ENCODE measurements around the gene ZHX3. TPM values are rescaled to one million over a fixed set of nuclear protein-coding genes. Genes with fewer than 3 reads are reported as not detected.
A peak's percentile ranks its signal among the peaks of the same experiment; 100 is the strongest.

Gene ZHX3
- polyA plus RNA-seq, 2 donors: 6.6 to 9.6 TPM

DNA sequence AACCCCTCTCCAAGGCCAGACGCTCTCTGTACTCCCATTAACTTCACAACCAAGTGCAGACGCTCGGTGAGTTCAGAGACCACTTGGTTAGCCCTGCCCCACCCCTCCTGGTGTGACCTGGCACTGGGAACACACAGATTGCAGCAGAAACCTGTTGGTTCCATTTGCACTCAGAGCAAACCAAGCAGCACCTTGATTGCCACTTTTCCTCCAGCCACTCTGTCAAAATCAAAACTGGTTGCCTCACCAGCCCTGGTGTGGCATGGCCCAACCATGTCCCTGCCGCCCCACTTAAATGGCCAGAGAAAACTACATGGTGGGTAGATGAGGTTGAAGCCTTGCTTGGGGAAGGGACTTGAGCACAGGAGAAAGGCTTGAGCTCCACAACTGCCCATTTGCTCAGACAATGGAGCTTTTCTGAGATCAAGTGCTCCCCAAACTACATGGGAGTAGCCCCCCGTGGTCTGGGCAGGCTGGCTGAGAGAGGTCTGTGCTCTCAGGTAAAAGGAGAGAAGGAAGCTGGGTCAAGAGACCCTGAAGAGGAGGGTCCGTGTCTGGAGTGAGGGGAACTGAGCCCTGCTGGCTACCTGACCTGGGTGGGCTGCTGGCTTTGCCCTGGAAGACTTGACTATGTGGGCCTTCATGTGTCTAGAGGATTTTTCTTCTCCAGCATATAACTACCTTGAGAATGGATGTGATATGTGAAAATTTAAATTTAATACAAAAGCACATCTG lies 136.8 kb downstream of the ZHX3 start:
- H3K36me3 ChIP-seq (ENCODE audit: control insufficient read depth in 2 of 2, insufficient read depth in 2 of 2, low read length in 1 of 2): no peaks in the 10 kb centered on the region
- H3K27ac ChIP-seq (ENCODE audit: low read depth in 2 of 2, low read length in 1 of 2): no peak overlapping the region
- 92 to 95% methylated on average over 6 of the region's 6 CpGs for WGBS, 2 donors
- H3K4me3 ChIP-seq (ENCODE audit: low read depth in 1 of 2, low read length in 2 of 2): no peak overlapping the region
- peaks cover 0 to 2% of the 10 kb centered on the region in 2 donors for H3K4me1 ChIP-seq (ENCODE audit: control insufficient read depth in 2 of 2, insufficient read depth in 2 of 2, low read length in 1 of 2)
- no peaks in the 10 kb centered on the region for H3K9me3 ChIP-seq (ENCODE audit: control insufficient read depth in 2 of 2, insufficient read depth in 1 of 2, low read depth in 1 of 2, low read length in 1 of 2)
- H3K27me3 ChIP-seq (ENCODE audit: control insufficient read depth in 1 of 2, insufficient read depth in 2 of 2, low read length in 2 of 2): no peaks in the 10 kb centered on the region

DNA sequence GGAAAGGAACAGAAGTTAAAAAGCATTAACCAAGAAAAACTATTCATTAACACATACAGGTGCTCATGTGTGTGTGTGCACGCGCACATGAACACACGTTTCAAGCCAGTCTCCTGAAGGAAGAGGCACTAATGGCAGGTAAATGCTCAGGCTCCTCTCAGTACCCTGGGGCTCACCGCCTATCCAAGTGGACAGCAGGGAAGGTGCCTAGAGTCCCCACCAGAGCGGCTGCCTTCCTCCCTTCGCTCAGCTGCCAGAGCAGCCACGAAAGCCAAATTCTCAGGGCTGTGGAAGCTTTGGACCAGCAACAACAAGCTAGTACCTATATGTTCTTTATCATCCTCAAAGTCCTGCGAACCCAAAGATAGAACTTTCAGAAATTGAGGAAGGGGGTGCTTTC lies 137.6 kb downstream of the ZHX3 start:
- Histone ChIP-seq H3K36me3 (ENCODE audit: control insufficient read depth in 2 of 2, insufficient read depth in 2 of 2, low read length in 1 of 2) (peaks cover 0 to 2% of the 10 kb centered on the region in 2 donors), H3K4me3 (ENCODE audit: low read depth in 1 of 2, low read length in 2 of 2) (no peak overlapping the region), H3K27ac (ENCODE audit: low read depth in 2 of 2, low read length in 1 of 2) (no peak overlapping the region), H3K27me3 (ENCODE audit: control insufficient read depth in 1 of 2, insufficient read depth in 2 of 2, low read length in 2 of 2) (no peaks in the 10 kb centered on the region), H3K9me3 (ENCODE audit: control insufficient read depth in 2 of 2, insufficient read depth in 1 of 2, low read depth in 1 of 2, low read length in 1 of 2) (no peaks in the 10 kb centered on the region), H3K4me1 (ENCODE audit: control insufficient read depth in 2 of 2, insufficient read depth in 2 of 2, low read length in 1 of 2) (peaks cover 0 to 2% of the 10 kb centered on the region in 2 donors)
- WGBS, 2 donors: 94% methylated on average over 8 of the region's 8 CpGs

DNA sequence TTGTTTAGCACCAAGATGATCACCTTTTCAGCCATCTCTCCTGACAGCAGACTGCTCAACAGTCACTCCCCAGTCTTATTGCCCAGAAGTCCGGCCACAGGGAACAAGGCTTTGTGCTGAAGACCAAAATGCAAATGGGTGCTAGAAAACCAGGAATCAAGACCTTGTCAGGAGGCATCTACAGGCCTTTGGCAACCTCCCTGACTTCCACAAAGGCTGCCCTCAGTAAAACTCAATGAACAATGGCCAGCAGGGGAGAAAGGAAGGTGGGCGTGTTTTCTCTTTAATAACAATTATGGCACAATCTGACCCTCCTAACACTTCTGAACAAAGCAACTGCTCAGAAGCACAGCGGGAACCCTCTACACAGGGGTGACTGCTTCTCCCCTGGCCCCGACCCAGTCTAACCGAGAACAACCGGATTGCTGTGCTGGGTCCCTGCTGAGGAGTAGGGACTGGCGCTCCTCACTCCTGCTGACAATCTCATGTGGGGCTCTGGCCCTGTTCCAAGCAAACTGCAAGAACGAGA lies 138.6 kb downstream of the ZHX3 start:
- Histone ChIP-seq H3K4me1 (ENCODE audit: control insufficient read depth in 2 of 2, insufficient read depth in 2 of 2, low read length in 1 of 2) (peaks cover 0 to 2% of the 10 kb centered on the region in 2 donors), H3K27ac (ENCODE audit: low read depth in 2 of 2, low read length in 1 of 2) (peak overlapping the region; percentile 31 to 65), H3K27me3 (ENCODE audit: control insufficient read depth in 1 of 2, insufficient read depth in 2 of 2, low read length in 2 of 2) (no peaks in the 10 kb centered on the region), H3K36me3 (ENCODE audit: control insufficient read depth in 2 of 2, insufficient read depth in 2 of 2, low read length in 1 of 2) (peaks cover 7 to 11% of the 10 kb centered on the region in 2 donors), H3K4me3 (ENCODE audit: low read depth in 1 of 2, low read length in 2 of 2) (no peak overlapping the region), H3K9me3 (ENCODE audit: control insufficient read depth in 2 of 2, insufficient read depth in 1 of 2, low read depth in 1 of 2, low read length in 1 of 2) (no peaks in the 10 kb centered on the region)
- 73 to 74% methylated on average over 8 of the region's 8 CpGs for WGBS, 2 donors

DNA sequence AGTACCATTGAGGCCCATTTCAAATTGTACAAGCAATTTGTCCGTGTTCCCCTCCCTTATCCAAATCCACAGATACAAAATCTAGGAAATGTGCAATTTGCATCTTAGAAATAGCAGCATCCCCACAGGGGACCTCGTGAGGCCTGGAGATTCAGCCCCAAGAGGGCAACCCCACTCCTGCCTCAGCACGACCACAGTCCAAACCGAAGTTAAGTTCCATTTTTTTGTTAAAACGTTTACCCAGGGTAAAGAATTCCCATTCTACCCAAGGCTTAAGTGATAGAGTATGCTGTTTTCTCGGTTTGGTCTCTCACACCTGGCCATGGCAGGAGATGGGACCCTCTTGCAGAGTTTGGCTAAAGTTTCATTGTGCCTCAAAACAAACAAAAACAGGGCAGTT lies 139.0 kb downstream of the ZHX3 start:
- 80 to 81% methylated on average over 6 of the region's 6 CpGs for WGBS, 2 donors
- no peak overlapping the region for H3K4me3 ChIP-seq (ENCODE audit: low read depth in 1 of 2, low read length in 2 of 2)
- peak overlapping the region in 1 of 2 donors; percentile 65 for H3K27ac ChIP-seq (ENCODE audit: low read depth in 2 of 2, low read length in 1 of 2)
- no peaks in the 10 kb centered on the region for H3K27me3 ChIP-seq (ENCODE audit: control insufficient read depth in 1 of 2, insufficient read depth in 2 of 2, low read length in 2 of 2)
- H3K4me1 ChIP-seq (ENCODE audit: control insufficient read depth in 2 of 2, insufficient read depth in 2 of 2, low read length in 1 of 2): peaks cover 0 to 2% of the 10 kb centered on the region in 2 donors
- H3K9me3 ChIP-seq (ENCODE audit: control insufficient read depth in 2 of 2, insufficient read depth in 1 of 2, low read depth in 1 of 2, low read length in 1 of 2): no peaks in the 10 kb centered on the region
- peaks cover 7 to 16% of the 10 kb centered on the region in 2 donors for H3K36me3 ChIP-seq (ENCODE audit: control insufficient read depth in 2 of 2, insufficient read depth in 2 of 2, low read length in 1 of 2)

DNA sequence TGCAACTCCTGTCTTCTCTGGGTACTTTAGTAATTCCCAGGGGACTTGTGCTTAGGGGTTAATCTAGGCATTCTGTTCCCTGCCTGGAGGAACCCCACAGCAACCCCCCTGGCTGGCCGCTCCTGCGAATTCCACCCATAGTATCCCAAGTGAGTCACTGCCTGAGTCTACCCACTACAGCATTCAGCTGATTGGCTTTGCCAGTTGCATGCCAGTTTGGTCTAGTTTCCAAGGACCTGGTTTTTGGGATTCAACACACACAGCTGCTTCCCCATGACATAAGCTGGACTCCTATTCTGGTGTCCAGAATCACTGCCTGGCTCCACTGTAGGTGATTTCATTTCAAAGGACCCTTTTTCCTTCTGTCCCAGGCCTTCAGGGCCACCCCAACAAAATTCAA lies 139.9 kb downstream of the ZHX3 start:
- no peaks in the 10 kb centered on the region for H3K9me3 ChIP-seq (ENCODE audit: control insufficient read depth in 2 of 2, insufficient read depth in 1 of 2, low read depth in 1 of 2, low read length in 1 of 2)
- peak overlapping the region; percentile 46 to 71 for H3K27ac ChIP-seq (ENCODE audit: low read depth in 2 of 2, low read length in 1 of 2)
- peaks cover 0 to 8% of the 10 kb centered on the region in 2 donors for H3K4me1 ChIP-seq (ENCODE audit: control insufficient read depth in 2 of 2, insufficient read depth in 2 of 2, low read length in 1 of 2)
- H3K4me3 ChIP-seq (ENCODE audit: low read depth in 1 of 2, low read length in 2 of 2): no peak overlapping the region
- 49 to 74% methylated on average over 2 of the region's 2 CpGs for WGBS, 2 donors
- no peaks in the 10 kb centered on the region for H3K27me3 ChIP-seq (ENCODE audit: control insufficient read depth in 1 of 2, insufficient read depth in 2 of 2, low read length in 2 of 2)
- peaks cover 7 to 21% of the 10 kb centered on the region in 2 donors for H3K36me3 ChIP-seq (ENCODE audit: control insufficient read depth in 2 of 2, insufficient read depth in 2 of 2, low read length in 1 of 2)

DNA sequence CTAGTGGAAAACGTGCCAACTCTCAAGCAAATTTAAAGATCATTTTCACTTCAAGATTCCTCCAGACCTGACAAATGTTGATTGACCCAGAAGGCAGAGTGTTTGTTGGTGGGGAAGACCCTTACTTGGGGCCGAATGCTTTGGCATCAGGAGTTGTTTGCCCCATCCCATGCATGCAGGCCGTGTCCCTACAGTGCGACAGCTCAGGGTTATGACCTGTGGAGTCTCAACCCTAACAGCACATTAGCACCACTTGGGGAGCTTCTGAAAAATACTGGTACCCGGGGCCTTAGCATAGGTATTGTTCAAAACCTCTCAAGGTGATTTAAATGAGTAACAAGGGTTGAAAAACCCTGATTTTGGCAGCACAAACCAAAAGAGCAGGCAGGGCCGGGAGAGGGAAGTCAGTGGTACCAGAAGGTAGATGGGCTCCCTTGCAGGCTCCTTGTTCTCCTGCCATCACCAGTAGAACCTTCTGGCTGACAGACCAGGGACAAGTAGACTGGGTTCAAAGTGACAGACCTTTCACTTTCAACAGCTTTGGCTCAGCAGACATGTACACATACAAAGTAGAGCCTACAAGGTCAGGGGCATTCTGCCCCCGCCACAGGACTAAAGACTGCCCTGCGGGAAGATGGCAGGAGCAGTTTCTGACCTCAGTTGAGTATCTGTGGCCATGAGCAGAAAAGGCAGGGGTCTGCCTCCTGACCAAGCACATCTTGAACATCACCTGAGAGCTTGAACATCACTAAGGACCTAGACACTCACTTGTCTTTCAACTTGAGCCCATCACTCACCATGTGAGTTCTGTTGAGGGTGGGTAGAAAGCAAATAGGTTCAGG lies 140.6 kb downstream of the ZHX3 start:
- Histone ChIP-seq H3K27me3 (ENCODE audit: control insufficient read depth in 1 of 2, insufficient read depth in 2 of 2, low read length in 2 of 2) (no peaks in the 10 kb centered on the region), H3K36me3 (ENCODE audit: control insufficient read depth in 2 of 2, insufficient read depth in 2 of 2, low read length in 1 of 2) (peaks cover 7 to 25% of the 10 kb centered on the region in 2 donors), H3K27ac (ENCODE audit: low read depth in 2 of 2, low read length in 1 of 2) (peak overlapping the region; percentile 43 to 57), H3K4me1 (ENCODE audit: control insufficient read depth in 2 of 2, insufficient read depth in 2 of 2, low read length in 1 of 2) (peaks cover 1 to 12% of the 10 kb centered on the region in 2 donors), H3K4me3 (ENCODE audit: low read depth in 1 of 2, low read length in 2 of 2) (no peak overlapping the region), H3K9me3 (ENCODE audit: control insufficient read depth in 2 of 2, insufficient read depth in 1 of 2, low read depth in 1 of 2, low read length in 1 of 2) (no peaks in the 10 kb centered on the region)
- 85 to 87% methylated on average over 8 of the region's 8 CpGs for WGBS, 2 donors

DNA sequence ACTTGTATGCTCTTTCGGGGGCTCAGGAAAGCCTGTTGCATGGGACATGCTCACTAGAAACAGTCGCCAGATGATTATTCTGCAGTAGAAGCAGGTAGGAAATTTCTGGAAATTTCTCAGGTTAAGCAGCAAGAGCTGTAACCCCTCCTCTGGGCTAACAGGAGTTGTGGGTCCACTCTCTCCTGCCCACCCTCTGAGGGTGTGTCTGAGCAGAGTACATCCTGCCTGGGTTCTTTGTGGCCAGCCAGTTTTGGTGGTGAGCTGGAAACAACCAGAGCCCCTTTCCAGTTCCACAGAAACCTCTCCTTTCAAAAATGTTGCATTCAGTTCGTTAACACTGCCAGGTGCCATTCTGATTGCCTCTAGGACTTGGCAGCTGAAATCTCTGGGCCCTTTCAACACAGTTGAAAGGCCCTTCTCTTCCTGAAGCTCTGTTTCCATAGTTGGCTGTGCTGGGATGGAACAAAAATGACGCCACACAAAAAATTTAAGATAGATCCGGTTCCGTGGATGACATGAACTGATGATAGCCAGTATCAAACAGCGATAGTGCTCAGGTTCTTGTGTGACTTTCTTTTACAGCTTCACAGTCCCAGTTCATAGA lies 141.7 kb downstream of the ZHX3 start:
- peaks cover 7 to 28% of the 10 kb centered on the region in 2 donors for H3K36me3 ChIP-seq (ENCODE audit: control insufficient read depth in 2 of 2, insufficient read depth in 2 of 2, low read length in 1 of 2)
- H3K27ac ChIP-seq (ENCODE audit: low read depth in 2 of 2, low read length in 1 of 2): peak overlapping the region; percentile 1 to 33
- 78 to 82% methylated on average over 7 of the region's 7 CpGs for WGBS, 2 donors

DNA sequence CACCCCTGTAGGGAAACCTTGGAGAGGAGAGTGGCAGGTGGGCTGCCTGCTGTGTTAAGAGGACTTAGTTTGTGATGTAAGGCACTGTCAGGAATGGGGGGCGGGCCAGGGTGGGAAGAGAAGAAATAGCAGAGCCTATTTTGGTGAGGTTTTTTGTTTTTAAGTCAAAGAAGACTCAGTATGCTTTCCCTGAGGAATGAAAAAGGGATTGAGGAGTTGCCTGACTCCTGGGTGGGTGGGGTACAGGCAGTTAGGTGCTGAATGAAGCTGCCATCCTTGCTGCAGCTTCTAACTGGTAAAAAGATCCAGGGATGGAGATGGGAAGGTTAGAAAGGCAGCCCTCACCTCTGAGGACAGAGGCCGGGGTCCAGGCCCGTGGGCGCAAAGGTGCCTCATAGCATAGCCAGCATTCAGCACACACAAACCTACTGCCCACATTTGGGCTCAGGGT lies 142.3 kb downstream of the ZHX3 start:
- Histone ChIP-seq H3K9me3 (ENCODE audit: control insufficient read depth in 2 of 2, insufficient read depth in 1 of 2, low read depth in 1 of 2, low read length in 1 of 2) (no peaks in the 10 kb centered on the region), H3K27ac (ENCODE audit: low read depth in 2 of 2, low read length in 1 of 2) (peak overlapping the region in 1 of 2 donors; percentile 42), H3K36me3 (ENCODE audit: control insufficient read depth in 2 of 2, insufficient read depth in 2 of 2, low read length in 1 of 2) (peaks cover 7 to 32% of the 10 kb centered on the region in 2 donors), H3K27me3 (ENCODE audit: control insufficient read depth in 1 of 2, insufficient read depth in 2 of 2, low read length in 2 of 2) (no peaks in the 10 kb centered on the region), H3K4me3 (ENCODE audit: low read depth in 1 of 2, low read length in 2 of 2) (no peak overlapping the region), H3K4me1 (ENCODE audit: control insufficient read depth in 2 of 2, insufficient read depth in 2 of 2, low read length in 1 of 2) (peaks cover 2 to 12% of the 10 kb centered on the region in 2 donors)
- WGBS, 2 donors: 95 to 96% methylated on average over 4 of the region's 4 CpGs

More for the DNA sequence above, 141.7 kb downstream of the ZHX3 start:
- Histone ChIP-seq H3K27me3 (ENCODE audit: control insufficient read depth in 1 of 2, insufficient read depth in 2 of 2, low read length in 2 of 2) (no peaks in the 10 kb centered on the region), H3K4me1 (ENCODE audit: control insufficient read depth in 2 of 2, insufficient read depth in 2 of 2, low read length in 1 of 2) (peaks cover 2 to 12% of the 10 kb centered on the region in 2 donors), H3K9me3 (ENCODE audit: control insufficient read depth in 2 of 2, insufficient read depth in 1 of 2, low read depth in 1 of 2, low read length in 1 of 2) (no peaks in the 10 kb centered on the region), H3K4me3 (ENCODE audit: low read depth in 1 of 2, low read length in 2 of 2) (no peak overlapping the region)

DNA sequence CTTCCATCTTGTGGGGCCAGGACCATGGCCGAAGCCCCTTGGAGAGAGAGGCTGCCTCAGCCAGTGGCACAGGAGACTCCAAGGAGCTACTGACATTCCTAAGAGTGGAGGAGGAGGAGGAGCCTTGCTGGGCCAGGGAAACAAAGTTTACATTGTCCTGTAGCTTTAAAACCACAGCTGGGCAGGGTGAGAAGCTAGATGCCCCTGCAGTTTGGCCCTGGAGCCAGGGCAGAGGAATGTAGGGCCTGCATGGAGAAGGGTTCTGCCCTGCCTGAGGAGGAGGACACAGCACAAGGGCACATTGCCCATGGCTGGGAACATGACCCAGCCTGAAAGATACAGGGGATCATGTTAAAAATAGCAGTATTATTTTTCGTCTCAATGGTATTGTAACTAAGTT lies 142.7 kb downstream of the ZHX3 start:
- H3K4me3 ChIP-seq (ENCODE audit: low read depth in 1 of 2, low read length in 2 of 2): no peak overlapping the region
- H3K9me3 ChIP-seq (ENCODE audit: control insufficient read depth in 2 of 2, insufficient read depth in 1 of 2, low read depth in 1 of 2, low read length in 1 of 2): no peaks in the 10 kb centered on the region
- no peaks in the 10 kb centered on the region for H3K27me3 ChIP-seq (ENCODE audit: control insufficient read depth in 1 of 2, insufficient read depth in 2 of 2, low read length in 2 of 2)
- 50 to 58% methylated on average over 2 of the region's 2 CpGs for WGBS, 2 donors
- peak overlapping the region; percentile 42 to 52 for H3K27ac ChIP-seq (ENCODE audit: low read depth in 2 of 2, low read length in 1 of 2)
- peaks cover 2 to 12% of the 10 kb centered on the region in 2 donors for H3K4me1 ChIP-seq (ENCODE audit: control insufficient read depth in 2 of 2, insufficient read depth in 2 of 2, low read length in 1 of 2)
- peaks cover 7 to 33% of the 10 kb centered on the region in 2 donors for H3K36me3 ChIP-seq (ENCODE audit: control insufficient read depth in 2 of 2, insufficient read depth in 2 of 2, low read length in 1 of 2)
